ENCODE measurements around the gene CSRP3. TPM values are rescaled to one million over a fixed set of nuclear protein-coding genes. Genes with fewer than 3 reads are reported as not detected.

CSRP3 gene
- total and polyA plus RNA-seq, 2 experiments from 2014 or later = not detected

DNA sequence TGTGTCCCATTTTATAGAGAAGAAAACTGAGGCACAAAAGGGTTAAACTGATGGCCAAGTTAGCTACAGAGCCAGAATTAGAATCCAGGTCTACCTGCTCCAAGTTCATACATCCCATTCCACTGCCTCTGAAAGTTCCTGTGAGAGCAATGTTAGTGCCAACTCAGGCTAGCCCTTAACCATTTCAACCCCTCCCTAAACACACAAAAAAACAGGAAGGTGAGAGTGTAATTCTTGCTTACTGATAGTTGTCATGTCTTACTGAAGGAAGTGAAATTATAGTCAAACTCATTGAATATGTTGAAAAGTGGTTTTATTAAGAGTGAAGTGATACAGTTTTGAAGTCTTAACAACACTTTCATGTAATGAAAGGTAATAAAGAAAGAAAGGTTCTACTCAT is 41.8 kb upstream of the CSRP3 start (continued):
- TF ChIP-seq, protein P1, sequence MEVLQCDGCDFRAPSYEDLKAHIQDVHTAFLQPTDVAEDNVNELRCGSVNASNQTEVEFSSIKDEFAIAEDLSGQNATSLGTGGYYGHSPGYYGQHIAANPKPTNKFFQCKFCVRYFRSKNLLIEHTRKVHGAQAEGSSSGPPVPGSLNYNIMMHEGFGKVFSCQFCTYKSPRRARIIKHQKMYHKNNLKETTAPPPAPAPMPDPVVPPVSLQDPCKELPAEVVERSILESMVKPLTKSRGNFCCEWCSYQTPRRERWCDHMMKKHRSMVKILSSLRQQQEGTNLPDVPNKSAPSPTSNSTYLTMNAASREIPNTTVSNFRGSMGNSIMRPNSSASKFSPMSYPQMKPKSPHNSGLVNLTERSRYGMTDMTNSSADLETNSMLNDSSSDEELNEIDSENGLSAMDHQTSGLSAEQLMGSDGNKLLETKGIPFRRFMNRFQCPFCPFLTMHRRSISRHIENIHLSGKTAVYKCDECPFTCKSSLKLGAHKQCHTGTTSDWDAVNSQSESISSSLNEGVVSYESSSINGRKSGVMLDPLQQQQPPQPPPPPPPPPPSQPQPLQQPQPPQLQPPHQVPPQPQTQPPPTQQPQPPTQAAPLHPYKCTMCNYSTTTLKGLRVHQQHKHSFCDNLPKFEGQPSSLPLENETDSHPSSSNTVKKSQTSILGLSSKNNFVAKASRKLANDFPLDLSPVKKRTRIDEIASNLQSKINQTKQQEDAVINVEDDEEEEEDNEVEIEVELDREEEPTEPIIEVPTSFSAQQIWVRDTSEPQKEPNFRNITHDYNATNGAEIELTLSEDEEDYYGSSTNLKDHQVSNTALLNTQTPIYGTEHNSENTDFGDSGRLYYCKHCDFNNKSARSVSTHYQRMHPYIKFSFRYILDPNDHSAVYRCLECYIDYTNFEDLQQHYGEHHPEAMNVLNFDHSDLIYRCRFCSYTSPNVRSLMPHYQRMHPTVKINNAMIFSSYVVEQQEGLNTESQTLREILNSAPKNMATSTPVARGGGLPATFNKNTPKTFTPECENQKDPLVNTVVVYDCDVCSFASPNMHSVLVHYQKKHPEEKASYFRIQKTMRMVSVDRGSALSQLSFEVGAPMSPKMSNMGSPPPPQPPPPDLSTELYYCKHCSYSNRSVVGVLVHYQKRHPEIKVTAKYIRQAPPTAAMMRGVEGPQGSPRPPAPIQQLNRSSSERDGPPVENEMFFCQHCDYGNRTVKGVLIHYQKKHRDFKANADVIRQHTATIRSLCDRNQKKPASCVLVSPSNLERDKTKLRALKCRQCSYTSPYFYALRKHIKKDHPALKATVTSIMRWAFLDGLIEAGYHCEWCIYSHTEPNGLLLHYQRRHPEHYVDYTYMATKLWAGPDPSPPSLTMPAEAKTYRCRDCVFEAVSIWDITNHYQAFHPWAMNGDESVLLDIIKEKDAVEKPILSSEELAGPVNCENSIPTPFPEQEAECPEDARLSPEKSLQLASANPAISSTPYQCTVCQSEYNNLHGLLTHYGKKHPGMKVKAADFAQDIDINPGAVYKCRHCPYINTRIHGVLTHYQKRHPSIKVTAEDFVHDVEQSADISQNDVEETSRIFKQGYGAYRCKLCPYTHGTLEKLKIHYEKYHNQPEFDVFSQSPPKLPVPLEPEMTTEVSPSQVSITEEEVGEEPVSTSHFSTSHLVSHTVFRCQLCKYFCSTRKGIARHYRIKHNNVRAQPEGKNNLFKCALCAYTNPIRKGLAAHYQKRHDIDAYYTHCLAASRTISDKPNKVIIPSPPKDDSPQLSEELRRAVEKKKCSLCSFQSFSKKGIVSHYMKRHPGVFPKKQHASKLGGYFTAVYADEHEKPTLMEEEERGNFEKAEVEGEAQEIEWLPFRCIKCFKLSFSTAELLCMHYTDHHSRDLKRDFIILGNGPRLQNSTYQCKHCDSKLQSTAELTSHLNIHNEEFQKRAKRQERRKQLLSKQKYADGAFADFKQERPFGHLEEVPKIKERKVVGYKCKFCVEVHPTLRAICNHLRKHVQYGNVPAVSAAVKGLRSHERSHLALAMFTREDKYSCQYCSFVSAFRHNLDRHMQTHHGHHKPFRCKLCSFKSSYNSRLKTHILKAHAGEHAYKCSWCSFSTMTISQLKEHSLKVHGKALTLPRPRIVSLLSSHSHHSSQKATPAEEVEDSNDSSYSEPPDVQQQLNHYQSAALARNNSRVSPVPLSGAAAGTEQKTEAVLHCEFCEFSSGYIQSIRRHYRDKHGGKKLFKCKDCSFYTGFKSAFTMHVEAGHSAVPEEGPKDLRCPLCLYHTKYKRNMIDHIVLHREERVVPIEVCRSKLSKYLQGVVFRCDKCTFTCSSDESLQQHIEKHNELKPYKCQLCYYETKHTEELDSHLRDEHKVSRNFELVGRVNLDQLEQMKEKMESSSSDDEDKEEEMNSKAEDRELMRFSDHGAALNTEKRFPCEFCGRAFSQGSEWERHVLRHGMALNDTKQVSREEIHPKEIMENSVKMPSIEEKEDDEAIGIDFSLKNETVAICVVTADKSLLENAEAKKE (CRISPR knock-in tag; IDR thresholded peaks at IDR 0.05) = no peak
- TF ChIP-seq CREB1 (CRISPR knock-in tag; IDR thresholded peaks at IDR 0.05; ENCODE audit: low read depth) = no peak
- TF ChIP-seq, protein P2, sequence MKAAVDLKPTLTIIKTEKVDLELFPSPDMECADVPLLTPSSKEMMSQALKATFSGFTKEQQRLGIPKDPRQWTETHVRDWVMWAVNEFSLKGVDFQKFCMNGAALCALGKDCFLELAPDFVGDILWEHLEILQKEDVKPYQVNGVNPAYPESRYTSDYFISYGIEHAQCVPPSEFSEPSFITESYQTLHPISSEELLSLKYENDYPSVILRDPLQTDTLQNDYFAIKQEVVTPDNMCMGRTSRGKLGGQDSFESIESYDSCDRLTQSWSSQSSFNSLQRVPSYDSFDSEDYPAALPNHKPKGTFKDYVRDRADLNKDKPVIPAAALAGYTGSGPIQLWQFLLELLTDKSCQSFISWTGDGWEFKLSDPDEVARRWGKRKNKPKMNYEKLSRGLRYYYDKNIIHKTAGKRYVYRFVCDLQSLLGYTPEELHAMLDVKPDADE (IDR thresholded peaks at IDR 0.05) = no peak

DNA sequence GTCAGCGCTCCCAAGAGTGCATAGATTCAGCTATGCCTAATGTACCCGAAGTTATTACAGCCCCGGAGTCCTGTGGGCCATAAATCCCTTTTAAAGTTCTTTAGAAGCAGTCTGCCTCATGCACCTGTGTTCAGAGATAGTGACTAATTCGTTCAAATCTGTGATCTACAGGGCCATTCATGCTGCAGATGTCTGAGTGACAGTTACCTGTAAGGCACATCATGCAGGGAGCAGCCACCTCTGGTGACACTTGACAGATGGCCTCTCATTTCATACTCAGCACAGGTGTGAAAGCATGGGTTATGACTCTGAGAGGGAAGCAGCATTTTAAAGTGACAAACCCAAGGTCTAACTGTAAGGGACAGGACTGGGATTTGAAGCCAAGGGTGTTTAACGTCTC is 41.4 kb upstream of the CSRP3 start:
- no peak for DNase-seq (ENCODE audit: low spot score)
- Mint-ChIP-seq H3K27me3 (ENCODE audit: insufficient read depth, low read depth, poor library complexity) (peaks cover 28% of the 10 kb centered on the region), H3K4me3 (peak overlapping the region; percentile 84; the same call in 2 of the 3 replicates), H3K4me1 (peaks cover 5% of the 10 kb centered on the region; the same call in 2 of the 3 replicates), H3K27ac (no peak overlapping the region), H3K36me3 (ENCODE audit: low read depth) (peaks cover 6% of the 10 kb centered on the region; the same call in 2 of the 3 replicates), H3K9me3 (peaks cover 5% of the 10 kb centered on the region; the same call in 2 of the 3 replicates)
- H3K4me2 ChIP-seq = peak overlapping the region; percentile 83; the same call in 1 of the 2 replicates
- H4K20me1 ChIP-seq (replicated peaks; ENCODE audit: insufficient read depth) = no peaks in the 10 kb centered on the region
- peak overlapping the region; percentile 97; the same call in 1 of the 2 replicates for H2AFZ ChIP-seq
- no peaks in the 10 kb centered on the region for H3K36me3 ChIP-seq (ENCODE audit: insufficient read depth)
- H3K4me1 ChIP-seq (ENCODE audit: insufficient read depth) = no peaks in the 10 kb centered on the region
- peaks cover 32% of the 10 kb centered on the region for H3K27me3 ChIP-seq (ENCODE audit: insufficient read depth)
- no peaks in the 10 kb centered on the region for H3K9me2 ChIP-seq (ENCODE audit: insufficient read depth)
- peaks cover 4% of the 10 kb centered on the region; the same call in 1 of the 2 replicates for H3F3A ChIP-seq (replicated peaks; ENCODE audit: low read depth)
- H3K4me3 ChIP-seq = peak overlapping the region; percentile 63
- no peak overlapping the region for H3K27ac ChIP-seq (ENCODE audit: low read depth)
- no peak for ATAC-seq
- no peaks in the 10 kb centered on the region for H3K79me2 ChIP-seq (replicated peaks; ENCODE audit: insufficient read depth)
- no peak for TF ChIP-seq JUNB (IDR thresholded peaks at IDR 0.05; ENCODE audit: unreplicated experiment)
- TF ChIP-seq, protein P1 (CRISPR knock-in tag; IDR thresholded peaks at IDR 0.05) = no peak
- TF ChIP-seq, protein P3, sequence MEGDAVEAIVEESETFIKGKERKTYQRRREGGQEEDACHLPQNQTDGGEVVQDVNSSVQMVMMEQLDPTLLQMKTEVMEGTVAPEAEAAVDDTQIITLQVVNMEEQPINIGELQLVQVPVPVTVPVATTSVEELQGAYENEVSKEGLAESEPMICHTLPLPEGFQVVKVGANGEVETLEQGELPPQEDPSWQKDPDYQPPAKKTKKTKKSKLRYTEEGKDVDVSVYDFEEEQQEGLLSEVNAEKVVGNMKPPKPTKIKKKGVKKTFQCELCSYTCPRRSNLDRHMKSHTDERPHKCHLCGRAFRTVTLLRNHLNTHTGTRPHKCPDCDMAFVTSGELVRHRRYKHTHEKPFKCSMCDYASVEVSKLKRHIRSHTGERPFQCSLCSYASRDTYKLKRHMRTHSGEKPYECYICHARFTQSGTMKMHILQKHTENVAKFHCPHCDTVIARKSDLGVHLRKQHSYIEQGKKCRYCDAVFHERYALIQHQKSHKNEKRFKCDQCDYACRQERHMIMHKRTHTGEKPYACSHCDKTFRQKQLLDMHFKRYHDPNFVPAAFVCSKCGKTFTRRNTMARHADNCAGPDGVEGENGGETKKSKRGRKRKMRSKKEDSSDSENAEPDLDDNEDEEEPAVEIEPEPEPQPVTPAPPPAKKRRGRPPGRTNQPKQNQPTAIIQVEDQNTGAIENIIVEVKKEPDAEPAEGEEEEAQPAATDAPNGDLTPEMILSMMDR (conservative IDR thresholded peaks at IDR 0.05; ENCODE audit: low read depth in 2 of 2) = no peak
